Stimulated activated CD8-positive, alpha-beta memory T cell treated with anti-CD3 and anti-CD28 coated beads, Interleukin-4, amount 100 ng/mL, for 24 hours (primary cell): ENCODE data around the gene CLK4.

Experiments used
- DNase-seq: peaks from one replicate; pipeline ENCODE4 v3.0.0-alpha.2; 2020; ENCODE audit warnings: low read depth

Gene CLK4

DNA sequence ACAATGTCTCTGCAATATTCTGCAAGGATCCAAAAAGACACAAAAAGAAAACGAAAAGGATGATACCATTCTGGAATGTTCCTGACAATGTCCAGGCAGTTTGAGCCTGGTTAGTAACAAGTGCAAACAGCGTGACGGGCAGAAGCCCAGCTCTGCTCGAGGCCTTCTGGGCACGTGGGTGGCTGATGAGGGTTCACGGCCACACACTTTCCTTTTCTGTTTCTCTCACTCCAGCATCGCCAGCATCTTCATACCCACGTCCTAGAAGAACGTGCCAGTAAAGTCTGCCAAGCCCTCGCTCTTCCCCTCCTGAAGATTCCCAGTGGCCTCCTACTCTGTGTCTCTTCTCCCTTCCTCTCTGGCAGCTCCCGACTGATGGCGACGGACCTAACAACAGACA, 73.3 kb downstream of the CLK4 start:
- DNase-seq, result no peak
